Type B pancreatic cell (in vitro differentiated cells): Measurements from ENCODE around the gene PTPN12. TPM values are rescaled to one million over a fixed set of nuclear protein-coding genes. Genes with fewer than 3 reads are reported as not detected.
A peak's percentile ranks its signal among the peaks of the same experiment; 100 is the strongest.

Experiments used
- DNase-seq: peaks from one replicate; pipeline ENCODE4 v3.0.0; 2021; ENCODE audit warnings: mixed read lengths; ENCODE audit not compliant: unreplicated experiment; ENCODE audit errors: extremely low spot score
- H3K27ac Mint-ChIP-seq: 2 replicates; pipeline ENCODE4 v1.8.0; 2021; ENCODE audit warnings: mild to moderate bottlenecking, mixed read lengths
- H3K27me3 Mint-ChIP-seq: 2 replicates; pipeline ENCODE4 v1.8.0; 2021; ENCODE audit warnings: mixed read lengths
- H3K36me3 Mint-ChIP-seq: 2 replicates; pipeline ENCODE4 v1.8.0; 2021; ENCODE audit warnings: mixed read lengths
- H3K4me1 Mint-ChIP-seq: one replicate; pipeline ENCODE4 v1.8.0; 2021; ENCODE audit warnings: mixed read lengths; ENCODE audit not compliant: unreplicated experiment
- H3K4me3 Mint-ChIP-seq: 2 replicates; pipeline ENCODE4 v1.8.0; 2021; ENCODE audit warnings: mild to moderate bottlenecking, mixed read lengths
- H3K9me3 Mint-ChIP-seq: 2 replicates; pipeline ENCODE4 v1.8.0; 2021; ENCODE audit warnings: mixed read lengths
- total RNA-seq: library from RNA; stranded (reverse); gene quantifications from 2 replicates; pipeline ENCODE4 v1.2.1, GENCODE V29; 2021; ENCODE audit warnings: low replicate concordance
- TF ChIP-seq, protein P1 (sequence below): fragments of 200-600 bp; sonication (generic); conservative IDR thresholded peaks from 2 replicates; pipeline ENCODE4 v1.5.0; 2021; ENCODE audit warnings: antibody characterized with exemption, mild to moderate bottlenecking

The PTPN12 gene
- total RNA-seq, 1 donor from 2014 or later: 76.7 TPM

DNA sequence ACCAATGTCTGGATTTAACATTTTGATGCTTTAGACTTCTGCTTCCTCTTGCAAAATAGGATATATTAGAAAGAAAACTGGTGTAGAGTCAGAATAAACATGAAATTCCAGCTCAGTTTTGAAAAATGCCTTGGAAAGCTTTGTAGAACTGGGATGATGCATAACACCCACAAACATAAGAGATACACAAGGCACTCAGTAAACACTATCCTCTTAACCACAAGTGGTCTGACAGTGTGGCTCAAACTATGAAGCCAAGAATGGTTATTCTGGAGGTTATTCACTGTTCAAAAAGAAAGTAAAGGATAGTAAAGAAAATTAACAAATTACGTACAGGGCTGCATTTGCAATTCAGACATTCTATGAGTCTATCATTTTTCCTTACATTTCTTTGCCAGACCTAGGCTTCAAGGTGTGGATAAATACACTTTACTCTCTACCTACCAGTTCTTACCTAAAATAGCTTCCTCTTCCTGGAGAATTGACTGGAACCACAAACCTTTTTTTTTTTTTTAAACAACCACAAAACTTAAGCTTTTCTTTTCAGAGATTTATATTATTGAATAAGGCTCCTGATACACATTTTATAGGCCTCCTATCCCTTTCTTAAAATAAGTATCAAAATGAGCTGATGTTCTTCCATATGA lies 150.1 kb downstream of the PTPN12 start:
- Mint-ChIP-seq H3K9me3 (peaks cover 2% of the 10 kb centered on the region), H3K4me3 (no peak overlapping the region), H3K36me3 (peaks cover 33% of the 10 kb centered on the region), H3K27ac (peak overlapping the region; percentile 13), H3K4me1 (peaks cover 33% of the 10 kb centered on the region), H3K27me3 (no peaks in the 10 kb centered on the region)
- DNase-seq: no peak
- TF ChIP-seq, protein P1, sequence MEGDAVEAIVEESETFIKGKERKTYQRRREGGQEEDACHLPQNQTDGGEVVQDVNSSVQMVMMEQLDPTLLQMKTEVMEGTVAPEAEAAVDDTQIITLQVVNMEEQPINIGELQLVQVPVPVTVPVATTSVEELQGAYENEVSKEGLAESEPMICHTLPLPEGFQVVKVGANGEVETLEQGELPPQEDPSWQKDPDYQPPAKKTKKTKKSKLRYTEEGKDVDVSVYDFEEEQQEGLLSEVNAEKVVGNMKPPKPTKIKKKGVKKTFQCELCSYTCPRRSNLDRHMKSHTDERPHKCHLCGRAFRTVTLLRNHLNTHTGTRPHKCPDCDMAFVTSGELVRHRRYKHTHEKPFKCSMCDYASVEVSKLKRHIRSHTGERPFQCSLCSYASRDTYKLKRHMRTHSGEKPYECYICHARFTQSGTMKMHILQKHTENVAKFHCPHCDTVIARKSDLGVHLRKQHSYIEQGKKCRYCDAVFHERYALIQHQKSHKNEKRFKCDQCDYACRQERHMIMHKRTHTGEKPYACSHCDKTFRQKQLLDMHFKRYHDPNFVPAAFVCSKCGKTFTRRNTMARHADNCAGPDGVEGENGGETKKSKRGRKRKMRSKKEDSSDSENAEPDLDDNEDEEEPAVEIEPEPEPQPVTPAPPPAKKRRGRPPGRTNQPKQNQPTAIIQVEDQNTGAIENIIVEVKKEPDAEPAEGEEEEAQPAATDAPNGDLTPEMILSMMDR: no peak

DNA sequence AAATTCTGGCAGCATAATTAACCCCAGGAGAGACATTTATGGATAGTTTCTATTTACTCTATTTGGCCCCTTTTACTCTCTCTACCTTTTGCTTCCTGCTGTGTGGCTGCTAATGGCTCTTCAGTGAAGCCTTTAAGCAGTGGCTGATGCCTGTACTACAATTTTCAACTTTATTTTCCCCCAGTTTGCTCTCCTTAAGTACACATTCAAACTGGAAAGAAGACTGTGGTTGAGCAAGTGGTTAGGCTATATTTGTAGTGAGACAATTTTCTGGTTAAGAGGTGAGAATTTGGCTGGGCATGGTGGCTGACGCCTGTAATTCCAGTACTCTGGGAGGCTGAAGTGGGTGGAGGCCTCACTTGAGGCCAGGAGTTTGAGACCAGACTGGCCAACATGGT lies 150.7 kb downstream of the PTPN12 start:
- H3K4me3 Mint-ChIP-seq: no peak overlapping the region

More for the DNA sequence above, 150.7 kb downstream of the PTPN12 start:
- Mint-ChIP-seq H3K27ac (peak overlapping the region; percentile 13), H3K27me3 (no peaks in the 10 kb centered on the region), H3K36me3 (peaks cover 33% of the 10 kb centered on the region), H3K9me3 (peaks cover 6% of the 10 kb centered on the region), H3K4me1 (peaks cover 37% of the 10 kb centered on the region)
- DNase-seq: no peak
- TF ChIP-seq, protein P1: no peak

Other genes with a start within 250 kb of the PTPN12 start
- 5.0 and 6.1 TPM in 2 replicates for gene GSAP, start 120.9 kb upstream of the PTPN12 start, total RNA-seq
- 16.3 and 20.4 TPM in 2 replicates for gene RSBN1L, start 159.2 kb downstream of the PTPN12 start, total RNA-seq